Smooth muscle cell (in vitro differentiated cells): ENCODE data around the gene PRRT4. TPM values are rescaled to one million over a fixed set of nuclear protein-coding genes. Genes with fewer than 3 reads are reported as not detected.

Experiments
- polyA plus RNA-seq: library from polyadenylated mRNA; unstranded; fragments of >200 nt; fragmentation: Nextera tagmentation; extraction: Ambion mirVana; gene quantifications from 2 replicates; pipeline ENCODE4 v1.2.1, GENCODE V29; 2016
- small RNA-seq: library from RNA; depleted of rRNA; stranded (forward); fragments of <200 nt; gene quantifications from one replicate; pipeline ENCODE3, GENCODE V24; 2014
- total RNA-seq: library from RNA; depleted of rRNA; stranded (reverse); fragments of >200 nt; gene quantifications from 2 replicates; pipeline ENCODE4 v1.2.3, GENCODE V29; 2014

The PRRT4 gene
- total and polyA plus RNA-seq, 2 experiments from 2014 or later: 0.09 to 0.83 TPM

Small RNA genes within 50 kb of the gene (small RNA-seq; reads per million reads assigned to genes)
- not detected for gene RNU7-27P

Other genes starting within 250 kb of the PRRT4 start
- not detected in 2 replicates for gene LEP, start 120.4 kb downstream of the PRRT4 start, total RNA-seq
- not detected in 2 replicates for gene LEP, start 120.4 kb downstream of the PRRT4 start, polyA plus RNA-seq
- gene RBM28, start 17.8 kb downstream of the PRRT4 start, total RNA-seq: 13.7 and 17.3 TPM in 2 replicates
- gene RBM28, start 17.8 kb downstream of the PRRT4 start, polyA plus RNA-seq: 23.2 and 27.1 TPM in 2 replicates
- gene IMPDH1, start 48.3 kb upstream of the PRRT4 start, total RNA-seq: 48.4 and 56.0 TPM in 2 replicates
- 99.4 and 129 TPM in 2 replicates for gene IMPDH1, start 48.3 kb upstream of the PRRT4 start, polyA plus RNA-seq
- gene HILPDA, start 94.2 kb upstream of the PRRT4 start, total RNA-seq: 37.5 and 45.1 TPM in 2 replicates
- 90.2 and 109 TPM in 2 replicates for gene HILPDA, start 94.2 kb upstream of the PRRT4 start, polyA plus RNA-seq
- gene METTL2B, start 115.1 kb upstream of the PRRT4 start, total RNA-seq: 25.7 and 28.9 TPM in 2 replicates
- 11.9 and 13.1 TPM in 2 replicates for gene METTL2B, start 115.1 kb upstream of the PRRT4 start, polyA plus RNA-seq